D721Med (cell line): ENCODE results near the gene PIMREG.
A peak's percentile ranks its signal among the peaks of the same experiment; 100 is the strongest.

Experiments used
- DNase-seq: peaks from one replicate; pipeline ENCODE4 v3.0.0; 2011; ENCODE audit warnings: low spot score; ENCODE audit not compliant: insufficient read length
- FAIRE-seq: peaks from 2 replicates; lab custom pipeline; 2011; peaks lifted over from hg19 to GRCh38; lab: Jason Lieb, UNC
- TF ChIP-seq, protein P1 (sequence below): IDR thresholded peaks from 2 replicates; pipeline ENCODE4 v1.5.1; 2012; ENCODE audit warnings: mild to moderate bottlenecking, control low read depth; ENCODE audit not compliant: insufficient read depth; ENCODE audit errors: missing control alignments

The PIMREG gene

GRCh38 chr17:6420173-6420641 lies 24.0 kb upstream of the PIMREG start:
- FAIRE-seq (no peak), DNase-seq (no peak)
- TF ChIP-seq, protein P1, sequence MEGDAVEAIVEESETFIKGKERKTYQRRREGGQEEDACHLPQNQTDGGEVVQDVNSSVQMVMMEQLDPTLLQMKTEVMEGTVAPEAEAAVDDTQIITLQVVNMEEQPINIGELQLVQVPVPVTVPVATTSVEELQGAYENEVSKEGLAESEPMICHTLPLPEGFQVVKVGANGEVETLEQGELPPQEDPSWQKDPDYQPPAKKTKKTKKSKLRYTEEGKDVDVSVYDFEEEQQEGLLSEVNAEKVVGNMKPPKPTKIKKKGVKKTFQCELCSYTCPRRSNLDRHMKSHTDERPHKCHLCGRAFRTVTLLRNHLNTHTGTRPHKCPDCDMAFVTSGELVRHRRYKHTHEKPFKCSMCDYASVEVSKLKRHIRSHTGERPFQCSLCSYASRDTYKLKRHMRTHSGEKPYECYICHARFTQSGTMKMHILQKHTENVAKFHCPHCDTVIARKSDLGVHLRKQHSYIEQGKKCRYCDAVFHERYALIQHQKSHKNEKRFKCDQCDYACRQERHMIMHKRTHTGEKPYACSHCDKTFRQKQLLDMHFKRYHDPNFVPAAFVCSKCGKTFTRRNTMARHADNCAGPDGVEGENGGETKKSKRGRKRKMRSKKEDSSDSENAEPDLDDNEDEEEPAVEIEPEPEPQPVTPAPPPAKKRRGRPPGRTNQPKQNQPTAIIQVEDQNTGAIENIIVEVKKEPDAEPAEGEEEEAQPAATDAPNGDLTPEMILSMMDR: peak; percentile 19

DNA sequence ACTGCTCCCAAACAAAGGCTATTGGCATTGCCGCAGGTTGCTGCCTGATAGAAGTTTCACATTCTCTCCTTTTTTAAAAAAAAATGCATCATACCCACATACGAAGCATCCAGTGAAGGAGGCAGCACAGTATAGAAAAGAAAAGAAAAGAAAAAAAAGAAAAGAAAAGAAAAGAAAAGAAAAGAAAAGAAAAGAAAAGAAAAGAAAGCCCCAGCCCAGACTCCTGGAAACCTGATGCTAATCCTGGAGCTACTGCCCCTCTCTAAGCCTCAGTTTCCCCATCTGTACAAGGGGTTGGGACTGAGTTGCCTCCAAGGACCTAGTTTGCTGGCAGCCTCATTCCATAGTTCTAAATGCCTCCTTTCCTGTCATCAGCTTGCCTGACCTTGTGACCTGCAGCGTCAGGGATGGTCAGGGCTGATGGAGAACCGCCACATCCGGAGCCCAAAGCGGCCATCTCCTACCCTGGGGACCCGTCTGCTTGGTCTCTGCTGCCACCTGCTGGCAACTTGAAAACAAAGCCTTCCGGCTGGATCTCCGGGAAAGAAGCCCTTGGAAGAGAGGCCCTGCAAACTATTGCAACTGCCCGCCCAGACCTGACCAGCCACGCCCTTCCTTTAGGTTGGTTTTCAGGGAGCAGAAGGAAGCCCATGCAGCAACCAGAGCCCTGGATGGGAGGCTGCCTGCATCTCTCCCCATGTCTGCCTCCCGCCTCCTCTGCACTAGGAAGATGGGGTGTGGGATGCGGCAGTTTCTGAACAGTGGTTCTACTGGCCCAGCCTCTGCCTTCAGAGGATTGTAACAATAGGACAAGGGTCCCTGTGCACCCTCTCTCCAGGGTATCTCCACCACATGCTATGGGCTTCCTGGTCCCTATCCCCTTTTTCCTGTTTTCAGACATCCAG lies 22.3 kb upstream of the PIMREG start:
- DNase-seq (peak; percentile 71), FAIRE-seq (no peak)

GRCh38 chr17:6422654-6423241 lies 21.5 kb upstream of the PIMREG start:
- DNase-seq: no peak
- TF ChIP-seq, protein P1: no peak
- FAIRE-seq: no peak

More for the DNA sequence above, 22.3 kb upstream of the PIMREG start:
- TF ChIP-seq, protein P1: peak; percentile 66

DNA sequence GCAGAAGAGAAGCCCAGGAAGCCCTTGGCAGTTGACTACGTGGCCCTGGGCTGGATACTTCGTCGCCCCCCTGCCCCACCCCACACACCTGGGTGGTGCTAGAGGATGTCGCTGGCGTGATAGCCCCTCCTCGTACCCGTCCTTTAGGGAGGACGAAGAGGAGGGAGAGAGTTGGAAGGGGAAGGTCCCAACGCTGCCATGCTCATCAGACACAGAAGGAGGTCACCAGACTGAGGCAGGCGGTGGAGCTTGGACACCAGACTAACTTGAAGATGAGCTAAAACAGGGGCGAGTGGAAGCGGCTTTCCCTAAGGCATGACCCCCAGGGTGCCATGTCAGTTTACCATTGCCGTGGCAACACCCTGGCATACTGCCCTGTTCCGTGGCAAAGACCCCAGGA lies 20.3 kb upstream of the PIMREG start:
- no peak for FAIRE-seq
- DNase-seq: no peak
- TF ChIP-seq, protein P1: no peak

- TF ChIP-seq, protein P1: no peak
- no peak for FAIRE-seq
- DNase-seq: no peak
Observed at GRCh38 chr17:6425407-6425806, 18.8 kb upstream of the PIMREG start.

DNA sequence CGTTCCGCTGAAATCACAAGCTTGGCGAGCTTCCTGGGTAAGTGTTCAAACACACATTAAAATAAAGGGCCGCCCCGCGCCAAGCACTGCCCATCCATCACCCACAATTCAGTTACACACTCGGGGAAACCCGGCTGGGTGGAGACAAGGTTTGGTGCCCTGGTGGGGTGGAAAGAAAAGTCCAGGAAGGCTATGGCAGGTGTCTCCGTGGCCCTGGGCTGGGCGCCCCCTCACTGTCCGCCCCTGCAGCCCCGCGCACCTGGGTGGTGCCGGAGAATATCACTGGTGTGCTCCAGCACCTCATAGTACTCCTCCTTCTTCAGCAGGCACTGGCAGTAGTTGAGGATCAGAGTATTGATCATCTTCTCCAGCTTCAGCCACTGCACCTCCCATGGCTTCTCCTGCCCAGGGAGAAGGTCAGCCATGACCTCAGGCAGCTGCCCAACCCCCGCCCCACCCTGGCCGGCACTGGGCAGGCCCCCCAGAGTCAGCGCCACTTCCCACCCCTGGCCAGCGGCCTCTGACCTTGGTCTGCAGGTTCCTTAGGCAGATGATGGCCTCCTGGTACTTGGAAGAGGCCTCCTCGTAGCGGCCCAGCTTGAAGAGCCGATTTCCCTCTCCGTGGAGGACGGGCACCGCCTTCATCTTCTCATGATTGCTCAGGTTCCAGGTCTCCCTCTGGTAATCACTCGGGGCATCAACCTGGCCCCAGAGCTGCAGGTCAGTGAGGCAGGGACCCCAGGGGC lies 17.7 kb upstream of the PIMREG start:
- FAIRE-seq: no peak
- no peak for DNase-seq
- TF ChIP-seq, protein P1: no peak
